ENCODE results near the gene PNPLA8. TPM values are rescaled to one million over a fixed set of nuclear protein-coding genes. Genes with fewer than 3 reads are reported as not detected.
"Not testable (repeated sequence)": the region's sequence is repeated elsewhere in the genome, so short reads cannot be mapped to it uniquely, and the experiment has no call there.

The PNPLA8 gene
- total RNA-seq, 1 donor from 2014 or later, result 33.4 TPM

DNA sequence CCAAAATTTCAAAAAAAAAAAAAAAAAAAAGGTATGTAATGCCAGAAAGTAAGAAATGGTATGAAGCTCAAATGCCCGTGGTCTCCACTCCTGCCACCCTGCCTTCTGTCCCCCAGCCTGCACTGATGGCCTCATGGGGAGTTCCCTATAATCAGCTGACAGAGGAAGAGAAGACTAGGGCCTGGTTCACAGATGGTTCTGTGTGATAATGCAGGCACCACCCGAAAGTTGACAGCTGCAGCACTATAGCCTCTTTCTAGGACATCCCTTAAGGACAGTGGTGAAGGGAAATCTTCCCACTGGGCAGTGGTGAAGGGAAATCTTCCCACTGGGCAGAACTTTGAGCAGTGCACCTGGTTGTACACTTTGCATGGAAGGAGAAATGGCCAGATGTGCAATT, 12.3 kb upstream of the PNPLA8 start:
- H3K9me3 Mint-ChIP-seq; H3K4me2 ChIP-seq; DNase-seq (ENCODE audit: low spot score); H3K4me1 Mint-ChIP-seq; H3K79me2 ChIP-seq (ENCODE audit: low read depth); H4K20me1 ChIP-seq (ENCODE audit: low read depth); H2AFZ ChIP-seq (replicated peaks); H3K36me3 ChIP-seq; H3K36me3 Mint-ChIP-seq; H3K9me3 ChIP-seq (ENCODE audit: low read depth); H3K27me3 ChIP-seq; H3K27me3 Mint-ChIP-seq (ENCODE audit: insufficient read depth, low read depth); H3K9ac ChIP-seq; H3K27ac Mint-ChIP-seq; H3K27ac ChIP-seq; H3K4me3 Mint-ChIP-seq; H3F3A ChIP-seq (ENCODE audit: low read depth); H3K4me3 ChIP-seq: not testable (repeated sequence)
- H3K4me1 ChIP-seq, result peaks cover 11% of the 10 kb centered on the region

DNA sequence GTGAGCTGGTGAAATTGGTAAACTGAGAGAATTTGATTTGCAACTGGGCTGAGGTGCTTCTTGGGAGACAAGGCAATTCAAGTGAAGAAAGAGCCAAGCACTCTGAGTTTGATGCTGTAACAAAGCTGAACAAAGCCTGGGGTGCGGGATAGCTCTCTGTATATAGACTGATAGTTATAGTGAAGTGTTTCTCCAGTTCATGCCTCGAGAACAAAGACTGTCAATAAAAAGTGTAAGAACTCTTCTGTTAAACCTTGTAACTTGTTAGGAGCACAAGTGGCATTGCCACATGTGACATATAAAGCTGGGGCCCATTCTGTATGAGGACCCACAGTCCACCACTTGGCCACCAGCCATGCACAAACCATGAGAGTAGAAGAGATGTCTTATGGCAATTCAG, 11.3 kb upstream of the PNPLA8 start:
- Mint-ChIP-seq H3K27ac (no peak overlapping the region), H3K9me3 (no peaks in the 10 kb centered on the region), H3K4me1 (no peaks in the 10 kb centered on the region), H3K36me3 (no peaks in the 10 kb centered on the region), H3K27me3 (ENCODE audit: insufficient read depth, low read depth) (no peaks in the 10 kb centered on the region), H3K4me3 (no peak overlapping the region)
- no peaks in the 10 kb centered on the region for H3K79me2 ChIP-seq (ENCODE audit: low read depth)
- no peaks in the 10 kb centered on the region for H4K20me1 ChIP-seq (ENCODE audit: low read depth)
- no peak for TF ChIP-seq EZH2 (IDR thresholded peaks at IDR 0.05)
- TF ChIP-seq, protein P1, sequence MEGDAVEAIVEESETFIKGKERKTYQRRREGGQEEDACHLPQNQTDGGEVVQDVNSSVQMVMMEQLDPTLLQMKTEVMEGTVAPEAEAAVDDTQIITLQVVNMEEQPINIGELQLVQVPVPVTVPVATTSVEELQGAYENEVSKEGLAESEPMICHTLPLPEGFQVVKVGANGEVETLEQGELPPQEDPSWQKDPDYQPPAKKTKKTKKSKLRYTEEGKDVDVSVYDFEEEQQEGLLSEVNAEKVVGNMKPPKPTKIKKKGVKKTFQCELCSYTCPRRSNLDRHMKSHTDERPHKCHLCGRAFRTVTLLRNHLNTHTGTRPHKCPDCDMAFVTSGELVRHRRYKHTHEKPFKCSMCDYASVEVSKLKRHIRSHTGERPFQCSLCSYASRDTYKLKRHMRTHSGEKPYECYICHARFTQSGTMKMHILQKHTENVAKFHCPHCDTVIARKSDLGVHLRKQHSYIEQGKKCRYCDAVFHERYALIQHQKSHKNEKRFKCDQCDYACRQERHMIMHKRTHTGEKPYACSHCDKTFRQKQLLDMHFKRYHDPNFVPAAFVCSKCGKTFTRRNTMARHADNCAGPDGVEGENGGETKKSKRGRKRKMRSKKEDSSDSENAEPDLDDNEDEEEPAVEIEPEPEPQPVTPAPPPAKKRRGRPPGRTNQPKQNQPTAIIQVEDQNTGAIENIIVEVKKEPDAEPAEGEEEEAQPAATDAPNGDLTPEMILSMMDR (IDR thresholded peaks at IDR 0.05), result no peak
- TF ChIP-seq EZH2phosphoT487 (IDR thresholded peaks at IDR 0.05), result no peak
- no peak for DNase-seq (ENCODE audit: low spot score)
- H3K36me3 ChIP-seq, result no peaks in the 10 kb centered on the region
- H2AFZ ChIP-seq (replicated peaks), result no peak overlapping the region
- no peak overlapping the region for H3K27ac ChIP-seq
- H3K4me3 ChIP-seq, result no peak overlapping the region
- no peaks in the 10 kb centered on the region for H3K27me3 ChIP-seq
- no peak overlapping the region for H3K4me2 ChIP-seq
- H3K9ac ChIP-seq, result no peak overlapping the region
- H3F3A ChIP-seq (ENCODE audit: low read depth), result peaks cover 6% of the 10 kb centered on the region
- H3K9me3 ChIP-seq (ENCODE audit: low read depth), result peaks cover 4% of the 10 kb centered on the region
- H3K4me1 ChIP-seq, result peaks cover 11% of the 10 kb centered on the region

DNA sequence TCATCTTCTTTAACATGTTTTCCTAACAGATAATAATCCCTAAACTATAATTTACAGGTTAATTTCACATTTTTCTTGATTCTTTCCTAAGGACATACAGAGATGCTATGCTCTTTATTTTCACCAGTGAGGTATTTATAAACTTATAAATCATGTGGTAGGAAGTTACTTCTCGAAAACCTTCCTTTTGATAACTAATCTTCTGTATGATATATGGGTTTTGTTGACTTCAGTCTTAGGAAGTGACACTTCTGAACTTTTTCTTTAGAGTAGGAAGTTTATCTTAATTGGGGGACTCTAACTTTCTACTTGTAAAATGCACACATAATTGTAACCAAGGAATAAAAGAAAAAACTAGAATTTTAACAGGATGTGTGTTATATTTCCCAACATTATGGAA, 9.8 kb upstream of the PNPLA8 start:
- Histone ChIP-seq H3K4me3 (no peak overlapping the region), H4K20me1 (ENCODE audit: low read depth) (no peaks in the 10 kb centered on the region), H2AFZ (replicated peaks) (no peak overlapping the region), H3K27ac (no peak overlapping the region), H3K9me3 (ENCODE audit: low read depth) (peaks cover 4% of the 10 kb centered on the region), H3K4me2 (no peak overlapping the region), H3K4me1 (no peaks in the 10 kb centered on the region), H3F3A (ENCODE audit: low read depth) (no peaks in the 10 kb centered on the region), H3K36me3 (no peaks in the 10 kb centered on the region), H3K27me3 (no peaks in the 10 kb centered on the region), H3K79me2 (ENCODE audit: low read depth) (no peaks in the 10 kb centered on the region), H3K9ac (no peak overlapping the region)
- H3K9me3 Mint-ChIP-seq, result no peaks in the 10 kb centered on the region
- H3K36me3 Mint-ChIP-seq, result no peaks in the 10 kb centered on the region
- TF ChIP-seq EZH2phosphoT487 (IDR thresholded peaks at IDR 0.05) (no peak), EZH2 (IDR thresholded peaks at IDR 0.05) (no peak)
- TF ChIP-seq, protein P1 (IDR thresholded peaks at IDR 0.05), result no peak
- H3K4me3 Mint-ChIP-seq, result no peak overlapping the region
- no peak for DNase-seq (ENCODE audit: low spot score)
- no peaks in the 10 kb centered on the region for H3K27me3 Mint-ChIP-seq (ENCODE audit: insufficient read depth, low read depth)
- no peak overlapping the region for H3K27ac Mint-ChIP-seq
- H3K4me1 Mint-ChIP-seq, result no peaks in the 10 kb centered on the region

DNA sequence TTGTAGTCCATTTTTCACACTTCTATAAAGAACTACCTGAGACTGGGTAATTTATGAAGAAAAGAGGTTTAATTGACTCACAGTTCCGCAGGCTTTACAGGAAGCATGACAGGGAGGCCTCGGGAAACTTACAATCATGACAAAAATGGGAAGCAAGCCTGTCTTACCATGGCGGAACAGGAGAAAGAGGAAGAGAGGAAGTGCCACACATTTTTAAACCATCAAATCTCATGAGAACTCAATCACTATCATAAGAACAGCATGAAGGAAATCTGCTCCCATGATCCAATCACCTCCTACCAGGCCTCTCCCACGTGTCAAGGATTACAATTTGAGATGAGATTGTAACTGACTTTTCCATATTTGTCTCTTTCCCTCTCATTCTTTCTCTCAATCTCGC, 9.3 kb upstream of the PNPLA8 start:
- DNase-seq (ENCODE audit: low spot score), result no peak
- Mint-ChIP-seq H3K9me3 (no peaks in the 10 kb centered on the region), H3K27ac (no peak overlapping the region), H3K4me3 (no peak overlapping the region), H3K27me3 (ENCODE audit: insufficient read depth, low read depth) (no peaks in the 10 kb centered on the region), H3K36me3 (no peaks in the 10 kb centered on the region), H3K4me1 (no peaks in the 10 kb centered on the region)
- no peaks in the 10 kb centered on the region for H3K79me2 ChIP-seq (ENCODE audit: low read depth)
- H3K27me3 ChIP-seq, result no peaks in the 10 kb centered on the region
- no peaks in the 10 kb centered on the region for H4K20me1 ChIP-seq (ENCODE audit: low read depth)
- no peak overlapping the region for H3K4me2 ChIP-seq
- H3K4me1 ChIP-seq, result no peaks in the 10 kb centered on the region
- no peak overlapping the region for H3K9ac ChIP-seq
- no peak overlapping the region for H3K4me3 ChIP-seq
- TF ChIP-seq, protein P1 (IDR thresholded peaks at IDR 0.05), result no peak
- TF ChIP-seq EZH2phosphoT487 (IDR thresholded peaks at IDR 0.05) (no peak), EZH2 (IDR thresholded peaks at IDR 0.05) (no peak)
- no peaks in the 10 kb centered on the region for H3K36me3 ChIP-seq
- no peak overlapping the region for H3K27ac ChIP-seq
- H2AFZ ChIP-seq (replicated peaks), result no peak overlapping the region
- H3K9me3 ChIP-seq (ENCODE audit: low read depth), result no peaks in the 10 kb centered on the region
- no peaks in the 10 kb centered on the region for H3F3A ChIP-seq (ENCODE audit: low read depth)

Data from neural progenitor cell (in vitro differentiated cells).